Measurements from ENCODE around the gene C12orf57.
A peak's percentile ranks its signal among the peaks of the same experiment; 100 is the strongest.

C12orf57 gene

GRCh38 chr12:6937481-6938352, 6.1 kb upstream of the C12orf57 start:
- peak; percentile 95 for DNase-seq (ENCODE audit: low spot score)

- DNase-seq (ENCODE audit: low spot score): no peak
These were observed 5.2 kb upstream of the C12orf57 start for GRCh38 chr12:6938353-6939190.

GRCh38 chr12:6939191-6939540, 4.7 kb upstream of the C12orf57 start:
- no peak for DNase-seq (ENCODE audit: low spot score)

- DNase-seq (ENCODE audit: low spot score): no peak
These were observed 2.6 kb upstream of the C12orf57 start for GRCh38 chr12:6941267-6941666.

GRCh38 chr12:6941782-6942181, 2.0 kb upstream of the C12orf57 start:
- DNase-seq (ENCODE audit: low spot score): no peak

- DNase-seq (ENCODE audit: low spot score): no peak
These were observed 1.5 kb upstream of the C12orf57 start for GRCh38 chr12:6942331-6942665.

- peak; percentile 92 for DNase-seq (ENCODE audit: low spot score)
These were observed 467 bp upstream of the C12orf57 start for GRCh38 chr12:6943389-6943721.

- peak; percentile 90 for DNase-seq (ENCODE audit: low spot score)
These were observed 762 bp downstream of the C12orf57 start for GRCh38 chr12:6944381-6945186.

- DNase-seq (ENCODE audit: low spot score): no peak
These were observed 1.8 kb downstream of the C12orf57 start for GRCh38 chr12:6945613-6946012.

GRCh38 chr12:6946033-6946919, 2.5 kb downstream of the C12orf57 start:
- DNase-seq (ENCODE audit: low spot score): peak; percentile 60

- no peak for DNase-seq (ENCODE audit: low spot score)
These were observed 3.1 kb downstream of the C12orf57 start for GRCh38 chr12:6946920-6947374.

GRCh38 chr12:6947615-6948014, 3.8 kb downstream of the C12orf57 start:
- no peak for DNase-seq (ENCODE audit: low spot score)

GRCh38 chr12:6948873-6949594, 5.2 kb downstream of the C12orf57 start:
- DNase-seq (ENCODE audit: low spot score): peak; percentile 52

- peak; percentile 40 for DNase-seq (ENCODE audit: low spot score)
These were observed 6.6 kb downstream of the C12orf57 start for GRCh38 chr12:6950401-6950801.

GRCh38 chr12:6950811-6951540, 7.2 kb downstream of the C12orf57 start, which contains the start of gene PTPN6:
TSS of gene PTPN6 (plus strand) at chr12:6951356. CDS start at chr12:6951513, 157 bp downstream.
- DNase-seq (ENCODE audit: low spot score): peak; percentile 62

- peak; percentile 41 for DNase-seq (ENCODE audit: low spot score)
These were observed 7.8 kb downstream of the C12orf57 start for GRCh38 chr12:6951551-6952120.

GRCh38 chr12:6952121-6952862, 8.5 kb downstream of the C12orf57 start:
- DNase-seq (ENCODE audit: low spot score): no peak

GRCh38 chr12:6952863-6953441, 9.1 kb downstream of the C12orf57 start:
- DNase-seq (ENCODE audit: low spot score): no peak

All from CD4-positive, alpha-beta T cell treated with Interleukin-2 at 100 ng/mL for 4 hours (primary cell).